ENCODE data around the gene ERBB4. TPM values are rescaled to one million over a fixed set of nuclear protein-coding genes. Genes with fewer than 3 reads are reported as not detected.

The ERBB4 gene
- polyA plus RNA-seq, 1 of the 3 experiments (the other 2 are of a cell fraction) = 0.05 TPM

DNA sequence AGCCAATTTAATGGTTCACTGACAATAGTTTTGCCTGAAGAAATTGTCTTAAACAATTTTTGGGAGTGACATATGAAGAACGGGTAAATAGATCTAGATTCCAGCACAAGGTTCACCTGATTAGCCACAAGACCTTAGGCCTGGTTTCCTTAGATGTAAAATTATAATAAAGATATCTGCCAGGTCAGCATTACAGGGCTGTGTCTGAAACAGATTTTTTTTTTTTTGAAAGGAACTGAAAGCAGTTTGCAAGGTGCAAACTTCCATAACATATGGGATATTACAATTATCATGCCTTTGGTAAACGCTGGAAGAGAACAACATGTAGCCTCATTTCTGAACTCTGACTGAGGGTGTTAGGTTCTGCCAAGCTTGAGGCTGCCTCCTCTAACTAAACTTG, 599.4 kb downstream of the ERBB4 start:
- H3F3A ChIP-seq (replicated peaks; ENCODE audit: insufficient read depth) = no peaks in the 10 kb centered on the region
- ChIA-PET POLR2A (no interaction called here), CTCF (no interaction called here)
- H3K4me3 ChIP-seq (ENCODE audit: low read depth in 2 of 2, low read length in 1 of 2) = no peak overlapping the region
- no peaks in the 10 kb centered on the region for H3K9me3 ChIP-seq
- no peaks in the 10 kb centered on the region for H3K4me1 ChIP-seq (ENCODE audit: control insufficient read depth in 1 of 2, insufficient read depth in 2 of 2, low read depth in 1 of 2, low read length in 1 of 2)
- TF ChIP-seq JUND (IDR thresholded peaks at IDR 0.05) (no peak), MXI1 (IDR thresholded peaks at IDR 0.05; ENCODE audit: low read depth, low read length) (no peak), CHD2 (IDR thresholded peaks at IDR 0.05; ENCODE audit: low read length, partially characterized antibody) (no peak), FOXM1 (IDR thresholded peaks at IDR 0.05; ENCODE audit: low read depth) (no peak)
- H3K9ac ChIP-seq = no peak overlapping the region
- H3K27me3 ChIP-seq (ENCODE audit: insufficient read depth) = no peaks in the 10 kb centered on the region
- 71% methylated on average over 2 of the region's 2 CpGs for WGBS (ENCODE audit: low lambda C conversion rate)
- DNase-seq = no peak
- H2AFZ ChIP-seq (ENCODE audit: low read depth) = no peak overlapping the region
- H3K36me3 ChIP-seq (replicated peaks in 1 of 2; ENCODE audit: control insufficient read depth in 1 of 2, insufficient read depth in 2 of 2, low read length in 1 of 2) = no peaks in the 10 kb centered on the region
- H3K9me2 ChIP-seq = no peaks in the 10 kb centered on the region; the same call in 1 of the 2 replicates
- no peaks in the 10 kb centered on the region for H4K20me1 ChIP-seq (ENCODE audit: insufficient read depth)
- H3K4me2 ChIP-seq = no peak overlapping the region
- H3K79me2 ChIP-seq (ENCODE audit: insufficient read depth) = no peaks in the 10 kb centered on the region
- H3K27ac ChIP-seq (ENCODE audit: low read depth in 2 of 2, low read length in 1 of 2) = no peak overlapping the region

DNA sequence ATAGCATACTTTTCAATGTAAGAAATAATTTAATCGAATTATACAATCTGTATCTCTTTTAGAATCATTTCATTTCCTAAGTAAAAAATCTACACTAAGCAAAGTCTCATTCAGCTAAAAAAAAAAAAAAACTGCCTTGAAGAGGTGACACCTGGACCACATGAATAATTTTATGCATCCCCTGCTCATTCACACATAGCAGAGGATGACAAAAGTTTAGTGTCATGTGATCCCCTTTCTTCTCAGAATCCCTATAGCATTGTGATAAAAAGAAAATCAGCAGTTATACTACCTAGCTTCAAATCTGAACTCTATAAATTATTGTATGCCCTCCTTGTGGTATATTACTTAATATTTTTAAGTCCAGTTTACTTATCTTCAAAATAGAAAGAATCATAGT, 603.8 kb downstream of the ERBB4 start:
- ChIA-PET POLR2A (no interaction called here), CTCF (no interaction called here)
- 47% methylated on average over 1 of the region's 1 CpG for WGBS (ENCODE audit: low lambda C conversion rate)

DNA sequence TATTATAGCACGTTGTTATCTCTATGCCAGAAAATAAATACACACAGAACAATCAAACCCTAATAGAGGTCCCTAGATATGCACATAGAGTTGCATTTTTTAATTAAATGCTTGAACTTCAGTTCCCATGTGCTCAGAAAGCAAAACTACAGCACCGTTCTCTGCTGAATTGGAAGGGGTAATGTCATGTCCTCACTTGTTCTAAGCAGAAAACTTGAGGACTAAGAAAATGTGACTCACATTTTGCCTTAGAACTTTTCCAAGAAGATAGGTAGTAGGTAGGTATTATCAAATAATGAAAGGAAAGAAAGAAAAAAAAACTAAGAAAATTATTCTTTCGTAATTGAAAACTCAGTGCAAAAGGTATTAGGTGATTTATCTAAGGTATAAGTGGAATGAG, 607.3 kb downstream of the ERBB4 start:
- Histone ChIP-seq H2AFZ (ENCODE audit: low read depth) (no peak overlapping the region), H3F3A (replicated peaks; ENCODE audit: insufficient read depth) (no peaks in the 10 kb centered on the region), H3K4me2 (no peak overlapping the region), H3K27ac (ENCODE audit: low read depth in 2 of 2, low read length in 1 of 2) (no peak overlapping the region), H4K20me1 (ENCODE audit: insufficient read depth) (no peaks in the 10 kb centered on the region), H3K27me3 (ENCODE audit: insufficient read depth) (no peaks in the 10 kb centered on the region), H3K4me3 (ENCODE audit: low read depth in 2 of 2, low read length in 1 of 2) (no peak overlapping the region), H3K4me1 (ENCODE audit: control insufficient read depth in 1 of 2, insufficient read depth in 2 of 2, low read depth in 1 of 2, low read length in 1 of 2) (no peaks in the 10 kb centered on the region; a peak in 1 of 4 replicates), H3K79me2 (ENCODE audit: insufficient read depth) (no peaks in the 10 kb centered on the region), H3K9me2 (no peaks in the 10 kb centered on the region; the same call in 1 of the 2 replicates), H3K36me3 (replicated peaks in 1 of 2; ENCODE audit: control insufficient read depth in 1 of 2, insufficient read depth in 2 of 2, low read length in 1 of 2) (no peaks in the 10 kb centered on the region), H3K9ac (no peak overlapping the region), H3K9me3 (no peaks in the 10 kb centered on the region)
- ChIA-PET CTCF (interaction anchor here (1.0 kb wide), 1 partner anchor 53 kb away, joined by 3 read pairs; no protein-coding TSS in a partner anchor), POLR2A (no interaction called here)
- TF ChIP-seq, protein P1, sequence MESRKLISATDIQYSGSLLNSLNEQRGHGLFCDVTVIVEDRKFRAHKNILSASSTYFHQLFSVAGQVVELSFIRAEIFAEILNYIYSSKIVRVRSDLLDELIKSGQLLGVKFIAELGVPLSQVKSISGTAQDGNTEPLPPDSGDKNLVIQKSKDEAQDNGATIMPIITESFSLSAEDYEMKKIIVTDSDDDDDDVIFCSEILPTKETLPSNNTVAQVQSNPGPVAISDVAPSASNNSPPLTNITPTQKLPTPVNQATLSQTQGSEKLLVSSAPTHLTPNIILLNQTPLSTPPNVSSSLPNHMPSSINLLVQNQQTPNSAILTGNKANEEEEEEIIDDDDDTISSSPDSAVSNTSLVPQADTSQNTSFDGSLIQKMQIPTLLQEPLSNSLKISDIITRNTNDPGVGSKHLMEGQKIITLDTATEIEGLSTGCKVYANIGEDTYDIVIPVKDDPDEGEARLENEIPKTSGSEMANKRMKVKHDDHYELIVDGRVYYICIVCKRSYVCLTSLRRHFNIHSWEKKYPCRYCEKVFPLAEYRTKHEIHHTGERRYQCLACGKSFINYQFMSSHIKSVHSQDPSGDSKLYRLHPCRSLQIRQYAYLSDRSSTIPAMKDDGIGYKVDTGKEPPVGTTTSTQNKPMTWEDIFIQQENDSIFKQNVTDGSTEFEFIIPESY (IDR thresholded peaks at IDR 0.05; ENCODE audit: borderline replicate concordance, low read depth) = no peak
- TF ChIP-seq TEAD4 (IDR thresholded peaks at IDR 0.05; ENCODE audit: borderline replicate concordance, insufficient read depth) = no peak
- TF ChIP-seq, protein P2, sequence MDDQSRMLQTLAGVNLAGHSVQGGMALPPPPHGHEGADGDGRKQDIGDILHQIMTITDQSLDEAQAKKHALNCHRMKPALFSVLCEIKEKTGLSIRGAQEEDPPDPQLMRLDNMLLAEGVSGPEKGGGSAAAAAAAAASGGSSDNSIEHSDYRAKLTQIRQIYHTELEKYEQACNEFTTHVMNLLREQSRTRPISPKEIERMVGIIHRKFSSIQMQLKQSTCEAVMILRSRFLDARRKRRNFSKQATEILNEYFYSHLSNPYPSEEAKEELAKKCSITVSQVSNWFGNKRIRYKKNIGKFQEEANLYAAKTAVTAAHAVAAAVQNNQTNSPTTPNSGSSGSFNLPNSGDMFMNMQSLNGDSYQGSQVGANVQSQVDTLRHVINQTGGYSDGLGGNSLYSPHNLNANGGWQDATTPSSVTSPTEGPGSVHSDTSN (IDR thresholded peaks at IDR 0.05) = no peak
- no peak for TF ChIP-seq ELF1 (IDR thresholded peaks at IDR 0.05)
- TF ChIP-seq, protein P3, sequence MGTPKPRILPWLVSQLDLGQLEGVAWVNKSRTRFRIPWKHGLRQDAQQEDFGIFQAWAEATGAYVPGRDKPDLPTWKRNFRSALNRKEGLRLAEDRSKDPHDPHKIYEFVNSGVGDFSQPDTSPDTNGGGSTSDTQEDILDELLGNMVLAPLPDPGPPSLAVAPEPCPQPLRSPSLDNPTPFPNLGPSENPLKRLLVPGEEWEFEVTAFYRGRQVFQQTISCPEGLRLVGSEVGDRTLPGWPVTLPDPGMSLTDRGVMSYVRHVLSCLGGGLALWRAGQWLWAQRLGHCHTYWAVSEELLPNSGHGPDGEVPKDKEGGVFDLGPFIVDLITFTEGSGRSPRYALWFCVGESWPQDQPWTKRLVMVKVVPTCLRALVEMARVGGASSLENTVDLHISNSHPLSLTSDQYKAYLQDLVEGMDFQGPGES (IDR thresholded peaks at IDR 0.05; ENCODE audit: low read depth, low read length) = no peak
- TF ChIP-seq RAD21 (IDR thresholded peaks at IDR 0.05; ENCODE audit: low read length) = no peak
- TF ChIP-seq FOXM1 (IDR thresholded peaks at IDR 0.05; ENCODE audit: low read depth) = no peak
- no peak for TF ChIP-seq YY1 (IDR thresholded peaks at IDR 0.05; ENCODE audit: low read depth)
- no peak for TF ChIP-seq GATA2 (CRISPR knock-in tag; IDR thresholded peaks at IDR 0.05)
- no peak for DNase-seq
- WGBS (ENCODE audit: low lambda C conversion rate) = 55% methylated on average over 3 of the region's 3 CpGs

More for the DNA sequence above, 603.8 kb downstream of the ERBB4 start:
- H3K4me1 ChIP-seq (ENCODE audit: control insufficient read depth in 1 of 2, insufficient read depth in 2 of 2, low read depth in 1 of 2, low read length in 1 of 2) = no peaks in the 10 kb centered on the region; a peak in 1 of 4 replicates
- H3K36me3 ChIP-seq (replicated peaks in 1 of 2; ENCODE audit: control insufficient read depth in 1 of 2, insufficient read depth in 2 of 2, low read length in 1 of 2) = no peaks in the 10 kb centered on the region
- no peaks in the 10 kb centered on the region; the same call in 1 of the 2 replicates for H3K9me2 ChIP-seq
- no peak overlapping the region for H3K9ac ChIP-seq
- no peak overlapping the region for H3K4me2 ChIP-seq
- H3K27ac ChIP-seq (ENCODE audit: low read depth in 2 of 2, low read length in 1 of 2) = no peak overlapping the region
- no peaks in the 10 kb centered on the region for H3K9me3 ChIP-seq
- H2AFZ ChIP-seq (ENCODE audit: low read depth) = no peak overlapping the region
- no peak for DNase-seq
- no peaks in the 10 kb centered on the region for H3K79me2 ChIP-seq (ENCODE audit: insufficient read depth)
- H3K4me3 ChIP-seq (ENCODE audit: low read depth in 2 of 2, low read length in 1 of 2) = no peak overlapping the region
- TF ChIP-seq FOXM1 (IDR thresholded peaks at IDR 0.05; ENCODE audit: low read depth) (no peak), GABPA (IDR thresholded peaks at IDR 0.05; ENCODE audit: low read depth) (no peak), RFX5 (IDR thresholded peaks at IDR 0.05; ENCODE audit: low read length) (no peak), TAF1 (IDR thresholded peaks at IDR 0.05; ENCODE audit: borderline replicate concordance, low read depth, low read length) (no peak)
- H3F3A ChIP-seq (replicated peaks; ENCODE audit: insufficient read depth) = no peaks in the 10 kb centered on the region
- H3K27me3 ChIP-seq (ENCODE audit: insufficient read depth) = no peaks in the 10 kb centered on the region
- H4K20me1 ChIP-seq (ENCODE audit: insufficient read depth) = no peaks in the 10 kb centered on the region

Measured in SK-N-SH (cell line).